GM12891 (cell line): ENCODE results near the gene ZDHHC8.

Source experiments
- DNase-seq: peaks from one replicate; pipeline ENCODE4 v3.0.0; 2011; ENCODE audit warnings: low spot score; ENCODE audit not compliant: insufficient read length
- FAIRE-seq: peaks from 2 replicates; lab custom pipeline; 2011; peaks lifted over from hg19 to GRCh38; lab: Jason Lieb, UNC
- PAX5 ChIP-seq: IDR thresholded peaks from 2 replicates; pipeline ENCODE4 v1.6.1; 2011; ENCODE audit warnings: low read length, moderate library complexity, mild to moderate bottlenecking; ENCODE audit not compliant: insufficient read depth, severe bottlenecking
- POLR2A ChIP-seq: IDR thresholded peaks from 2 replicates; pipeline ENCODE4 v1.6.1; 2011; ENCODE audit warnings: low read depth, low read length, control low read depth
- POLR2AphosphoS5 ChIP-seq: IDR thresholded peaks from 2 replicates; pipeline ENCODE4 v1.6.1; 2011; ENCODE audit warnings: low read depth, low read length, control low read depth
- POU2F2 ChIP-seq: IDR thresholded peaks from 2 replicates; pipeline ENCODE4 v1.6.1; 2011; ENCODE audit warnings: low read depth, mild to moderate bottlenecking, control low read depth, low read length, moderate library complexity
- SPI1 ChIP-seq: IDR thresholded peaks from 2 replicates; pipeline ENCODE4 v1.6.1; 2011; ENCODE audit warnings: low read depth, low read length, control low read depth
- TAF1 ChIP-seq: IDR thresholded peaks from 2 replicates; pipeline ENCODE4 v1.6.1; 2011; ENCODE audit warnings: low read depth, low read length, control low read depth

The ZDHHC8 gene

DNA sequence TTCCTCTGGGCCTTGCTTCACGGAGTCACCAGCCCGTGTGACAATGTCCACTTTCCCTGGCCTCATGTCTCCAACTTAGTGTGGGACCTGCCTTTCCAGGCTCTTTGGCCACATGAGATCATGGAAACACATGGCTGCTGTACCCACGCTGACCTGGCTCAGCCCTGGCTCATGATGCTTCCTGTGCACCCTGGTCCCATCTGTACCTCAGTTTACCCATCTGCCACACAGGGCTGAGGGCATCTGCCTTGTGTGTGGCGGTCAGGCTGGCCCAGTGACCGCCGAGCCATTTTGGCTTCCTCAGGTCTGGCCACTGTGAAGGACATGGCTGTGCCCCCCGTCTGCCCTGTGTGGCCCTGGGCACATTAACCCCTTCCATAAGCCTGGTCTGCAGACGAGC lies 51.5 kb downstream of the ZDHHC8 start:
- no peak for FAIRE-seq
- DNase-seq = no peak
- TF ChIP-seq POU2F2 = no peak
- no peak for TF ChIP-seq POLR2A
- no peak for TF ChIP-seq TAF1

DNA sequence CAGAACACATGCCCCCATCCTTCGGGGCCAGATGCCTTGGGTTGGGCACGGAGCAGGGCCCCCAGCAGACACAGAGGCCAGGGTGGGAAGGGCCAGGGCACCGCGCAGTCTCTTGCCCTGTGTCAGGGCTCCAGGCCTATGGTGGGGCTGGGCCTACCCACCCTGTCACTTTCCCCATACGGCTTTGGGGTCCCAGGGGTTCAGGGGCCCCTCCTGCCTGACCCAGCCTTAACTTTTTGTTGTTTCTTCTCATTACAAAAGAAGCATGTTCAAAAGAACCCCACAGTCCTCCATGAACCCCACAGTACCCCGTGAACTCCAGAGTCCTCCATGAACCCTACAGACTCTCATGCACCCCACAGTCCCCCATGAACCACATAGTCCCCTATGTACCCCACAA lies 52.2 kb downstream of the ZDHHC8 start:
- FAIRE-seq = no peak
- TF ChIP-seq POLR2AphosphoS5 (no peak), PAX5 (no peak), POLR2A (no peak), SPI1 (no peak), POU2F2 (no peak), TAF1 (no peak)
- DNase-seq = no peak

DNA sequence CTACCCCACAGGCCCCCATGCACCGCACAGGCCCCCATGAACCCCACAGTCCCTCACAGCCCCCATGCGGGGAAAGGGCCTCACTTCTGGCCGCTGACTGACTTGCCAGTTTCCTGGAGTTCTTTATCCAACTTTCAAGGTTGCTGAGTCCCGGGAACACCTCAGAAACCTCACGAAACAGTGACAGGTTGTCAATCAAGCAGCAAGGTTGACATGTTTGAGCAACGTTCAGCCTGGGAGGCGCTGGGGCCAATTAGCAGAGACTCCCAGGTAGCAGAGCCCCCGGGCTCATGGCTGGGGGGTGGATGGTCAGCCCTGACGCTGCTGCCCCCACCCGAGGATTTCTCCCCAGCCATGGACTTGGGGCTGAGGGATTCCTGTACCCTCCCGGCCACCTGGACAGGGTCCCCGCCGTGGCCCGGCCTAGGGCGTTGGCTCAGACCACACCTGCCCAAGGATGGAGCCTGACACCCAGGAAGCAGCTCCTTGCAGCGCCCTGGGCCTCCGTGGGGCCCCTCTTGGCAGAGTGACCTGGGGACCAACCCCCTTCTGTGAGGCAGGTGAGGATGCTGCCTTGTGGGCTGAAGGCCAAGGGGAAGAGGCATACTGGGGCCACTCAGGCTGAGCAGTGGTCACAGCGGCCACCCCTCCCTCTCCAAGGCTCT lies 53.0 kb downstream of the ZDHHC8 start:
- TF ChIP-seq POU2F2 (no peak), POLR2AphosphoS5 (no peak), TAF1 (no peak), PAX5 (no peak), SPI1 (no peak), POLR2A (no peak)
- DNase-seq (no peak), FAIRE-seq (no peak)

DNA sequence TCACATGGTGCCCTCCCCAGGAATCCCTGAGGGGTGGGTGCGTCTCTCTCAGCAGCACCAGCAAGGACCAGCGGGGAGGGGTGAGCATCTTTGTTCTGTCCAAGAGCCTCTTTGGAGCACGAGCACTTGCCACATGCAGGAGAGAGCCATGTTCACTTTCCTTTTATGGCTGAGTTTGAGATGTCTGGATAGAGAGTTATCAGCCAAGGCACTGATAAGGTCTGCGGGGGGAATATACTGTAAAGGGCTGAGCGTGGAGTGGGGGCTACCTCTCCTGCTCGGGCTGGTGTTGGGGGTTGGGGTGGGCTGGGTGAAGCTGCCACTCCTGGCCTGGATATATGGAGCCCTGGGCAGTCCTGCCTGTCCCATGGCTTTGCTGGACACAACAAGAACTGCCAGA lies 54.1 kb downstream of the ZDHHC8 start:
- FAIRE-seq = no peak
- TF ChIP-seq POLR2AphosphoS5 (no peak), POLR2A (no peak), PAX5 (no peak), TAF1 (no peak), SPI1 (no peak), POU2F2 (no peak)
- DNase-seq = no peak

DNA sequence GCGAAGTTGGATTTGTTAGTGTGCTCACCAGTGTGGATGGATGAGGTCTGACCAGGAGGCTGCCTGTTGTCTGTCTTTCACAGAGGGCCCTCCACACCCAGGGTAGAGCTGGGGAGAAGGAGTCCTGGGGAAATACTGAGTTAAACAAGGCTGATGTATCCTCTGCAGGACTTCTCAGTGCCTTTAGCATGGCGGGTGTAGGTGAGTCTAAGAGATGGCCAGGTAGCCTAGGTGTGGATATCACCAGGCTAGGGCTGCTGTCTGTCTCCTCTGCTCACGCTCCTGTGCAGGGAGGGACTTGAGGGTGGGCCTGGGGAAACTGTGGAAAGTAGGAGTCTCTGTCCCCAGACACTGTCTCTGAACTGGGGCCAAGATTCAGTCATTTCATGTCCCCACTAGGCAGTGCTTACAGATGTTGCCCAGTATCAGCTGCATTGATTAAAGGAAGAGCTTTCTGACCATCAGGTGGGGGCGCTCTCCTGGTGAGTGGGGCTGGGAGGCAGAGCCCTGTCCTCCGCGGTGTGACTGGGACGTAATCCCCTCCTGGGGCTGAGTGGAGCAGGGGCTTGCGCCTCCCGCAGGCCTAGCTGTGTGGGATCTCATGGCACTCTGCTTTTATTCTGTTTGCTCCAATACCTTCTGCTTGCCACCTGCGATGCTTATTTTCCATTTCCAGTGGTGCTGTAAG lies 54.7 kb downstream of the ZDHHC8 start:
- FAIRE-seq (no peak), DNase-seq (no peak)

DNA sequence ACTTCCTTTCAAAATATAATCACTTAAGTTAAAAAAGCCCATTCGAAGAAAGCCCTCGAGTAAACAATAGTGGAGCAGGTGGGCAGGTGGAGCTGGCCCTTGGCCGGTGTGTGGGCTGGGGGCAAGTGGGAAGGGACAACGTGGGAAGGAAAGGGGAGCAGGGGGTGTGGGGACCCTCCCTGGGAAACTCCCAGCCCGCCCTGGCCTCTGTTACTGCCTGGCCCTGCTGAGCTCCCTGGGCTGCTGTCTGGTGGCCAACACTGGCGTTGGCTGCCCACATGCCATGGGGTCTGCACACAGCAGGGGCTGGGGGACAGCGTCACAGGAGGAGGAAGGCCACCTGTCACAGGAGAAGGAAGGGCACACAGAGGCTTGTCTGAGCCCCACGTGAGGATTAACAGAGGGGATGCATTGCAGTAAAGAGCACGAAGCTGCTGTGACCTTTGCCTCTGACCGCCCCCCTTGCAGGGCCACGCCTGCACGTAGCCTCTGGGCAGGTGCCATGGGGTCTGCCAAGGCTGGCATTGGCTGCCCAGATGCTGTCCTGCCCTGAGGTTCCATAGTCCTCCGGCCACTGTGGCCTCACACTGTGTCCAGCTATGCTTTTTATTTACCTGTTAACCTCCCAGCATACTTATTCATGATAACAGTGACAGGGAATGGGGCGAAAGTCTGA lies 55.4 kb downstream of the ZDHHC8 start:
- DNase-seq (no peak), FAIRE-seq (no peak)
- TF ChIP-seq POLR2AphosphoS5 = no peak
- no peak for TF ChIP-seq PAX5
- no peak for TF ChIP-seq TAF1

More for the DNA sequence above, 54.7 kb downstream of the ZDHHC8 start:
- TF ChIP-seq PAX5 (no peak), POLR2AphosphoS5 (no peak), TAF1 (no peak), POU2F2 (no peak), SPI1 (no peak), POLR2A (no peak)

DNA sequence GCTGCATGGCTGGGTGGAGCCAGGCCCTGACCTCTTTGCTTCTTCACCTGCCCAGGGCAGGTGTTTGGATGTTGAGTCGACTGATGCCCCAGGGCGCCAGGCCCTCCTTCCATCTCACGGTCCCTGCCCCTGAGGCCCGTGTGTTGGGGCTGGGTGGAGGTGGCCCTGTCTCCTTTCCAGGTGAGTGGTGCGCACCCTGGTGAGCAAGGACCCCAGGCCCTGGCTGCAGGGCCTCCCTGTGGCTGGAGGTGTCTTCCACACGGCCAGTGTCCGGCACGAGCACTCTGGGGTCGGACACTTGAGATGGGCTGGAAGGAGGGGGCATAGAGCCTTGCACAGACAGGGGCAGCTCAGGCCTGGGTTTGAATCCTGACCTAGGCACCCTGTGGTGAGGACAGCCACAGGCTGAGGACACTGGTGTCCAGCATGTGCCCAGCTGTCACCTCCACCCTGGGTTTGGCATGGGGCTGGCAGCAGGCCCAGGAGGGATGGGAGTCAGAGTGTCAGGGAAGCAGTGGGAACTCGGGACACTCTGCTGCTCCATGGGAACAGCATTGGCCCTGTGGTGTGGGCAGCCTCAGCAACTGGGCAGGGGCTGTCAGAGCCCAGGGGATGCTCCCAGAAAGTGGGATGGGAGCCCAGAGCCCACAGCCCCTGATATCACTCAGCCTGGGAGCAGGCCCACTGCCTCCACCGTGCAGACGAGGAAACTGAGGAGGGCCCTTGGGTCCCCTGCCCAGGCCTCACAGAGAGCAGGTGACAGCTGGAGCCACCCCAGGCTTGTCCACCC lies 56.4 kb downstream of the ZDHHC8 start:
- no peak for FAIRE-seq
- TF ChIP-seq TAF1 (no peak), POLR2A (no peak), POU2F2 (no peak), POLR2AphosphoS5 (no peak), SPI1 (no peak), PAX5 (no peak)
- no peak for DNase-seq

DNA sequence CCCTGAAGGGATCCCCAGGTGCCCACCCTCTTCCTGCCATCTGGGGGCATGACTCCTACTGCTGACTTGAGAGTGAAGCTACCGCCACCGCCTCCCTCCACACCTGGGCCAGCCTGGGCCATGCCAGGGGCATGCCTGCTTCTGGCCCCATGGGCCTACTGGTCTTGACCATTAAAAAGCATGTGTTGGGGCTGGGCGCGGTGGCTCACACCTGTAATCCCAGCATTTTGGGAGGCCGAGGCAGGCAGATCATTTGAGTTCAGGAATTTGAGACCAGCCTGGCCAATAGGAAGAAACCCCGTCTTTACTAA lies 56.9 kb downstream of the ZDHHC8 start:
- no peak for FAIRE-seq
- no peak for TF ChIP-seq POLR2A
- TF ChIP-seq POLR2AphosphoS5 = no peak
- no peak for TF ChIP-seq SPI1
- no peak for TF ChIP-seq TAF1
- TF ChIP-seq POU2F2 = no peak
- no peak for TF ChIP-seq PAX5
- DNase-seq = no peak

DNA sequence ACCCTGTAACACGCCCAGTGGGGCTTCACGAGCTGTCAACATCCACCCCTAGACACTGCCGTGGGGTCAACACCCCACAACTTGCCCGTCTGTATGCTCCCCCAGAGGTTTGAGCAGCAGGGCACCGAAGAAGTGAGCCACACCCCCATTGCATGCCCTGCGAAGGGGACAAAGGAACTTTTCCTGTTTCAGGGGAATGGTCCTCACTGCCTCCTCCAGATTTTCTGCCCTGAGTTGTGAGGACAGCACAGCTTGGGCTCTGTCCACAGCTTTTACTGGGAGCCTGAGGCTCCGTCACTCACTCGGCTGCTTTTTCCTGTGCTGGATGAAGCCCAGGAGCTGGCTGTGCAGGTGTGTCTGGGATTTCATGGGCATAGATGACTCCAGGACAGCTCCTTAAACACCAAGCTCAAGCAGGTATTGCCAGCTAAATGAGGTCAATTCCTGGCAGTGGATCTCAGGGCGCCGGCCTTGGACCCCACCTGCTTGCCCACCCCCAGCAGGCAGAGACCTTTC lies 59.5 kb downstream of the ZDHHC8 start:
- TF ChIP-seq POU2F2 (no peak), PAX5 (no peak), POLR2A (no peak), POLR2AphosphoS5 (no peak), SPI1 (no peak), TAF1 (no peak)
- no peak for DNase-seq
- no peak for FAIRE-seq

DNA sequence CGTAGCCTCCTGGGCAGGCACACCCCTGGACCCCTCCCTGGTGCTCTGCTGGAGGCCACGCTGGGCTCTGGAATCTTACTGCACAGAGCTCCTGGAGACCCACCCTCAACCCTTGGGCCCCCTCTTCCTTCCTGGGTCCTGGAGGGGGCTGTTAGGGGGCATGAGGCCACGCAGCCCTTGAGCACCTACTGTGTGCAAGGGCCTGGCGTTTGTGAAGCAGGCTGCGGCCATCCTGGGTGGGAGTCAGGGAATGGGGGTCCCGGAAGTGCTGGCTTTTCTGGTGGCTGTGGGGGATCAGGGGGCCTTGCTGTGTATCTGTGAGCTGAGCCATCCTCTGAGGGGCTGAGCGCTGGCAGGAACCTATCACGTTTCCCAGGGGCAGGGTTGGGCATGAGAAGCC lies 60.2 kb downstream of the ZDHHC8 start:
- no peak for TF ChIP-seq POLR2AphosphoS5
- TF ChIP-seq POU2F2 = no peak
- no peak for TF ChIP-seq TAF1
- TF ChIP-seq SPI1 = no peak
- TF ChIP-seq PAX5 = no peak
- TF ChIP-seq POLR2A = no peak
- no peak for DNase-seq
- no peak for FAIRE-seq
